Uterus (tissue), 4 donors: ENCODE data around the gene OTOG. TPM values are rescaled to one million over a fixed set of nuclear protein-coding genes. Genes with fewer than 3 reads are reported as not detected.

Source experiments
- DNase-seq, 2 donors: peaks; one replicate each; pipeline ENCODE4 v3.0.0-alpha.2; 2019 to 2020
- H3K27ac ChIP-seq, 2 donors: fragments of 200-600 bp; sonication (generic); 1 replicate in 1 of 2; 2 replicates in 1 of 2; pipeline ENCODE4 v1.5.1; 2016 to 2018
- H3K27me3 ChIP-seq, 2 donors: fragments of 200-600 bp; sonication (generic); one replicate each; pipeline ENCODE4 v1.5.1; 2018 to 2019; ENCODE audit warnings: control low read depth in 1 of 2
- H3K36me3 ChIP-seq, 2 donors: fragments of 200-600 bp; sonication (generic); one replicate each; pipeline ENCODE4 v1.5.1; 2019; ENCODE audit warnings: control low read depth in 1 of 2
- H3K4me1 ChIP-seq, 2 donors: fragments of 200-600 bp; sonication (generic); one replicate each; pipeline ENCODE4 v1.5.1; 2018 to 2019; ENCODE audit warnings: control low read depth in 1 of 2
- H3K4me3 ChIP-seq, 2 donors: fragments of 200-600 bp; sonication (generic); 1 replicate in 1 of 2; 2 replicates in 1 of 2; pipeline ENCODE4 v1.5.1; 2018 to 2019; ENCODE audit warnings: mild to moderate bottlenecking in 1 of 2
- H3K9me3 ChIP-seq, 2 donors: fragments of 200-600 bp; sonication (generic); one replicate each; pipeline ENCODE4 v1.5.1; 2019; ENCODE audit warnings: control low read depth in 1 of 2
- CTCF ChIP-seq, 4 experiments: fragments of 200-600 bp in 2 of 4; fragments of 450-650 bp in 2 of 4; sonication (generic) in 2 of 4; IDR thresholded peaks; one replicate each; pipeline ENCODE4 v1.5.1; 2016 to 2019; ENCODE audit warnings: antibody characterized with exemption in 4 of 4, mild to moderate bottlenecking in 2 of 4, moderate library complexity in 1 of 4
- POLR2A ChIP-seq, 2 donors: fragments of 450-650 bp; IDR thresholded peaks; one replicate each; pipeline ENCODE4 v1.6.1; 2016; ENCODE audit warnings: antibody characterized with exemption in 2 of 2, mild to moderate bottlenecking in 1 of 2, moderate library complexity in 1 of 2
- intact Hi-C: fragments of 100-400 bp; cut with DNase I; formaldehyde crosslinking; loops from one replicate; pipeline ENCODE4 v1.15.1; 2023; ENCODE audit warnings: low total_unique reads
- total RNA-seq, 4 donors: library from RNA; depleted of rRNA in 3 of 4; stranded (reverse); fragments of >200 nt in 3 of 4; gene quantifications; one replicate each; pipeline versions ENCODE4 v1.1.0 to v1.2.4, GENCODE V29; 2014 to 2023
- donor health status: DM: yes; HTN: yes; CAD: no.

Gene OTOG
- total RNA-seq, 4 donors from 2014 or later, result under 0.01 TPM; not detected in 3

GRCh38 chr11:17507773-17508172 is 39.3 kb upstream of the OTOG start:
- no peaks in the 10 kb centered on the region for H3K4me1 ChIP-seq
- no peaks in the 10 kb centered on the region for H3K9me3 ChIP-seq
- no peak overlapping the region for H3K4me3 ChIP-seq
- DNase-seq, result no peak
- TF ChIP-seq CTCF (IDR thresholded peaks at IDR 0.05) (no peak), POLR2A (IDR thresholded peaks at IDR 0.05) (no peak)
- peak overlapping the region; percentile 39 to 45 for H3K27ac ChIP-seq
- intact Hi-C loops, result loop anchor here (5.0 kb wide), 1 partner anchor 125 kb away; no protein-coding TSS in a partner anchor
- no peaks in the 10 kb centered on the region for H3K27me3 ChIP-seq
- no peaks in the 10 kb centered on the region for H3K36me3 ChIP-seq

- no peaks in the 10 kb centered on the region for H3K36me3 ChIP-seq
- intact Hi-C loops, result loop anchor here (5.0 kb wide), 1 partner anchor 126 kb away; no protein-coding TSS in a partner anchor
- H3K4me1 ChIP-seq, result no peaks in the 10 kb centered on the region
- peak overlapping the region; percentile 39 to 45 for H3K27ac ChIP-seq
- H3K9me3 ChIP-seq, result no peaks in the 10 kb centered on the region
- no peaks in the 10 kb centered on the region for H3K27me3 ChIP-seq
- no peak overlapping the region for H3K4me3 ChIP-seq
- no peak for TF ChIP-seq POLR2A (IDR thresholded peaks at IDR 0.05)
- no peak for TF ChIP-seq CTCF (IDR thresholded peaks at IDR 0.05)
- no peak for DNase-seq
These were observed 38.8 kb upstream of the OTOG start for GRCh38 chr11:17508306-17508705.

- Histone ChIP-seq H3K36me3 (no peaks in the 10 kb centered on the region), H3K27ac (no peak overlapping the region)
These were observed 38.3 kb upstream of the OTOG start for GRCh38 chr11:17508791-17509190.

GRCh38 chr11:17510507-17511206 is 36.4 kb upstream of the OTOG start:
- Histone ChIP-seq H3K27me3 (no peaks in the 10 kb centered on the region), H3K4me1 (no peaks in the 10 kb centered on the region)

More at GRCh38 chr11:17508791-17509190, 38.3 kb upstream of the OTOG start:
- Histone ChIP-seq H3K27me3 (no peaks in the 10 kb centered on the region), H3K9me3 (no peaks in the 10 kb centered on the region), H3K4me1 (no peaks in the 10 kb centered on the region), H3K4me3 (no peak overlapping the region)
- TF ChIP-seq POLR2A (IDR thresholded peaks at IDR 0.05), result no peak
- TF ChIP-seq CTCF (IDR thresholded peaks at IDR 0.05), result no peak
- DNase-seq, result no peak
- intact Hi-C loops, result loop anchor here (5.0 kb wide), 1 partner anchor 126 kb away; no protein-coding TSS in a partner anchor

More at GRCh38 chr11:17510507-17511206, 36.4 kb upstream of the OTOG start:
- intact Hi-C loops, result no loop called here
- Histone ChIP-seq H3K36me3 (no peaks in the 10 kb centered on the region), H3K4me3 (no peak overlapping the region), H3K9me3 (no peaks in the 10 kb centered on the region), H3K27ac (no peak overlapping the region)
- TF ChIP-seq CTCF (IDR thresholded peaks at IDR 0.05) (no peak), POLR2A (IDR thresholded peaks at IDR 0.05) (no peak)
- no peak for DNase-seq
